Lower leg skin (tissue), 4 donors: ENCODE results near the gene SLC38A1. TPM values are rescaled to one million over a fixed set of nuclear protein-coding genes. Genes with fewer than 3 reads are reported as not detected.

Source experiments
- DNase-seq, 2 donors: peaks; one replicate each; pipeline ENCODE4 v3.0.0-alpha.2; 2019; ENCODE audit warnings: low spot score in 2 of 2
- H3K4me3 ChIP-seq: fragments of 200-600 bp; sonication (generic); 2 replicates; pipeline ENCODE4 v1.5.1; 2017; ENCODE audit warnings: mild to moderate bottlenecking, low read depth; ENCODE audit not compliant: poor library complexity, severe bottlenecking
- POLR2A ChIP-seq, 2 donors: fragments of 450-650 bp; IDR thresholded peaks; one replicate each; pipeline ENCODE4 v1.6.1; 2016 to 2017; ENCODE audit warnings: antibody characterized with exemption in 2 of 2, mild to moderate bottlenecking in 1 of 2, moderate library complexity in 1 of 2
- WGBS, 2 donors: methylation state at CpG; one replicate each; pipeline ENCODE4 v1.1.5; 2018; 5-methylcytosine and 5-hydroxymethylcytosine counted together
- intact Hi-C: fragments of 100-400 bp; cut with DNase I; formaldehyde crosslinking; loops from one replicate; pipeline ENCODE4 v1.15.0; 2023; ENCODE audit warnings: low total_unique reads
- total RNA-seq, 4 donors: library from RNA; depleted of rRNA; stranded (reverse); fragments of >200 nt; gene quantifications; one replicate each; pipeline ENCODE4 v1.1.0, GENCODE V29; 2016
- TF ChIP-seq, protein P1 (sequence below), 3 donors: fragments of 450-650 bp; IDR thresholded peaks; one replicate each; pipeline ENCODE4 v1.5.1; 2016; ENCODE audit warnings: antibody characterized with exemption in 3 of 3, mild to moderate bottlenecking in 3 of 3, moderate library complexity in 2 of 3

Gene SLC38A1
- total RNA-seq, 4 donors from 2014 or later = 87.3 to 118 (median 102) TPM

DNA sequence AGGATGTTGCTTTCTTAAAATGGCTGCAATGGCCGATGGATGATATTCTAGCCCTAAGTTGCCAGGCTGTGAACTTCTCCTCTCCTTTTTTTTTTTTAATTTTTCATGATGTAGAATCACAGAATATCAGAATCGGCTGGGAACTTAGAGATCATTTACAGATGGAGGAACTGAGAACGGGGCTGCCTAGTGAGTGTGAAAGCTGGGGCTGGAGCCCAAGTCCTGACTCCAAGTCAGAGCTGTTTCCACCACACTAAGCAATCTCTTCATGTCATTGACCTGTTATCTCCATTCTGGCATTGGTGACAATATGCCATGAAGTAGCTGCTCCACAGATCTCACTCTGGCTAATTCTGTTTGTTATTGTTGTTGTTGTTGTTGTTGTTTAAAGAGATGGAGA, 121.7 kb downstream of the SLC38A1 start:
- 79 to 85% methylated on average over 3 of the region's 3 CpGs for WGBS, 2 donors
- no peak overlapping the region for H3K4me3 ChIP-seq
- TF ChIP-seq, protein P1, sequence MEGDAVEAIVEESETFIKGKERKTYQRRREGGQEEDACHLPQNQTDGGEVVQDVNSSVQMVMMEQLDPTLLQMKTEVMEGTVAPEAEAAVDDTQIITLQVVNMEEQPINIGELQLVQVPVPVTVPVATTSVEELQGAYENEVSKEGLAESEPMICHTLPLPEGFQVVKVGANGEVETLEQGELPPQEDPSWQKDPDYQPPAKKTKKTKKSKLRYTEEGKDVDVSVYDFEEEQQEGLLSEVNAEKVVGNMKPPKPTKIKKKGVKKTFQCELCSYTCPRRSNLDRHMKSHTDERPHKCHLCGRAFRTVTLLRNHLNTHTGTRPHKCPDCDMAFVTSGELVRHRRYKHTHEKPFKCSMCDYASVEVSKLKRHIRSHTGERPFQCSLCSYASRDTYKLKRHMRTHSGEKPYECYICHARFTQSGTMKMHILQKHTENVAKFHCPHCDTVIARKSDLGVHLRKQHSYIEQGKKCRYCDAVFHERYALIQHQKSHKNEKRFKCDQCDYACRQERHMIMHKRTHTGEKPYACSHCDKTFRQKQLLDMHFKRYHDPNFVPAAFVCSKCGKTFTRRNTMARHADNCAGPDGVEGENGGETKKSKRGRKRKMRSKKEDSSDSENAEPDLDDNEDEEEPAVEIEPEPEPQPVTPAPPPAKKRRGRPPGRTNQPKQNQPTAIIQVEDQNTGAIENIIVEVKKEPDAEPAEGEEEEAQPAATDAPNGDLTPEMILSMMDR (IDR thresholded peaks at IDR 0.05) = no peak
- no peak for TF ChIP-seq POLR2A (IDR thresholded peaks at IDR 0.05)
- intact Hi-C loops = no loop called here
- no peak for DNase-seq

DNA sequence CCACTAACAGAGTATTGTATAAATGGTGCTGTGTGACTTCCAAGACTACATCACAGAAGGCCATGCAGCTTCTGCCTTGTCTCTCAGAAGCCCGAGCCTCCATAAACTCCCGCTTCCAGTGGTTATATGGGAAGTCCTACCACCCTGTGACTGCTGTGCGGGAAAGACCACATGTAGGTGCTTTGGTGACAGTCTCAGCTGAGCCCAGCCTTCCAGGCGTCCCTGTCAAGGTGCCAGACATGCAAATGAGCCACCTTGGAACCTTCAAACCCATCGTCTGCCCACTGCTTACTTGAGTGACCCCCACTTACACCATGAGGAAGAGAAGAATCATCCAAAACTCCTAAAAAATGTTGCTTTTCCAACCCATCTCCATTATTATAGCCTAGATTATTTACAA, 123.0 kb downstream of the SLC38A1 start:
- 90 to 93% methylated on average over 5 of the region's 5 CpGs for WGBS, 2 donors
- no peak overlapping the region for H3K4me3 ChIP-seq

DNA sequence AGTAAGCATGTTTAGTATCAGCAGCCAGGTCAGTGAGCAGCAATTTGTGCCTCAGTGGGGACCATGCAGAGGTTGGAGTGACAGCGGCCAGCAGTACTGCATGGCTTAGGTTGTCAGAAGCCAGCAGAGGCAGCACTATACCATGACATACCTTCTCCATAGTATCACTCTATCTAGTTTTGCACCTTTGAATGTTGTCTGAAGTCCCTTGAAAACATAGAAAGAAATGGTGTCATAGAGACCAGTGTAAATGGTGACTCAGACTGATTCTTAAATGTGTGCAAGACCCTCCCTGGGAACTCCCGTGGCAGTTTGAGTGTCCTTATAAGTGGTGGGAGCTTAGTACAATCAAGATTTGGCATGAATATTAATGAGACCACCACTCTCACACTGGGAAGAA, 124.4 kb downstream of the SLC38A1 start:
- no peak for DNase-seq
- no peak overlapping the region for H3K4me3 ChIP-seq

More for the DNA sequence above, 123.0 kb downstream of the SLC38A1 start:
- DNase-seq = no peak
- intact Hi-C loops = no loop called here
- TF ChIP-seq POLR2A (IDR thresholded peaks at IDR 0.05) = no peak
- TF ChIP-seq, protein P1 (IDR thresholded peaks at IDR 0.05) = no peak

DNA sequence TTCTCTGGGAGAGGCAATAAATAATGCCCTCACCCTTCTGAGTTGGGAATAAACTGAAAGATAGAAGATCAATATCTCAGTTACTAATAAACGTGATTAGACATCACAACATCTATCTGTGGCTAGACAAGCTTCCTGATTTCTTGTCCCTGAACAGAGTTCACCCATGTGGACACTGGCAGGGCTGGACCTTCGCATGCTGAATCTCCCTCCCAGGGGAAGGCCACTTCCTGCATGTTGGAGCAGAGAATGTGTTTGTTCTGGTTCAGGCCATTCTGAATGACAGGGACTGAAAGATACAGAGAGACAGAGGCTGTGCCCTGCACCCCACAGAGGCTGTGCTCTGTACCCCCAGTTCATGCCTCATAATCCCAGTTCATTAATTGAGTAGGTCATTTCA, 132.6 kb downstream of the SLC38A1 start:
- 43 to 72% methylated on average over 2 of the region's 2 CpGs for WGBS, 2 donors
- no peak overlapping the region for H3K4me3 ChIP-seq
- no peak for TF ChIP-seq POLR2A (IDR thresholded peaks at IDR 0.05)
- TF ChIP-seq, protein P1 (IDR thresholded peaks at IDR 0.05) = no peak
- intact Hi-C loops = no loop called here
- DNase-seq = no peak

More for the DNA sequence above, 124.4 kb downstream of the SLC38A1 start:
- intact Hi-C loops = no loop called here
- TF ChIP-seq, protein P1 (IDR thresholded peaks at IDR 0.05) = no peak
- no peak for TF ChIP-seq POLR2A (IDR thresholded peaks at IDR 0.05)
- WGBS, 2 donors = 97 to 98% methylated on average over 2 of the region's 2 CpGs

DNA sequence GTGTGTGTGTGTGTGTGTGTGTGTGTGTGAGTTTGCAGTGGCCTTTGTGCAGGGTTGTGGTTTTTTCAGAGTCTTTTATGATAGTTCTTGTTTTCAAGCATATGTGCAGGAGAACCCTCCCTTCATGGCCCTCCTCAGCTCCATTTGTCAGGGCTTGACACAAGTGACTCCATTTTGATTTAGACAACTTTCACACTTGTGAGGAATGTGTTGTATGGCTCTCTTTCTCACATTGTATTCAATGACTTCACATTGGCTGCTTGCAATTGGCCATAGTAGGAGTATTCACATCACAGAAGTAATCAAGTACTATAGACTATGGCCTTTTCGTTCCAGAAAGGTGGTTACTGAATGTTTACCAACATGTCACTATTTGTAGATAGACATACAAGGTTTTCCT, 133.1 kb downstream of the SLC38A1 start:
- 90 to 95% methylated on average over 1 of the region's 1 CpG for WGBS, 2 donors
- intact Hi-C loops = no loop called here
- no peak for DNase-seq
- TF ChIP-seq, protein P1 (IDR thresholded peaks at IDR 0.05) = no peak
- no peak for TF ChIP-seq POLR2A (IDR thresholded peaks at IDR 0.05)
- H3K4me3 ChIP-seq = no peak overlapping the region

DNA sequence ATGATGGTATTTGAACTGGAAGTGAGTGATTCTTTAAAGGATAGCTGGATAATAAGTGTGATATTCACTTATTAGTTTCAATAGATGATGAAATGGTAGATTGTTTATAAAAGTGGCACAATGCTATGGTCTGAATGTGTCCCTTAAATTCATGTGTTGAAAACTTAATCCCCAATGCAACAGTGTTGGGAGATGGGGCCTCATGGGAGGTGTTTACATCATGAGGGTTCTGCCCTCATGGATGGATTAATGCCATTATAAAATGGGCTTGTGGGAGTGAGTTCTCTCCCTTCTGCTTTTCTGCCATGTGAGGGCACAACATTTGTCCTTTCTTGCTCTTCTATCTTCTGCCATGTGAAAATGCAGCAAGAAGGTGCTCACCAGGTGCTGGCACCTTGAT, 134.0 kb downstream of the SLC38A1 start:
- H3K4me3 ChIP-seq = no peak overlapping the region
- DNase-seq = no peak
- intact Hi-C loops = no loop called here
- TF ChIP-seq, protein P1 (IDR thresholded peaks at IDR 0.05) = no peak
- no peak for TF ChIP-seq POLR2A (IDR thresholded peaks at IDR 0.05)
